Panc1 (cell line): ENCODE data around the gene CPLX1. TPM values are rescaled to one million over a fixed set of nuclear protein-coding genes. Genes with fewer than 3 reads are reported as not detected.

Experiments
- ATAC-seq: fragments of 200-7000 bp; cut with Tn5 transposase; 2 replicates; pipeline ENCODE4 v1.9.1; 2020; ENCODE audit warnings: mild to moderate bottlenecking, moderate library complexity
- BruUV-seq: library from RNA; stranded (reverse); fragments of 400-500 nt; replicated peaks from 2 replicates; lab custom pipeline; 2021; lab: Mats Ljungman, UMichigan
- CTCF ChIA-PET: fragments of 300-600 bp; sonication (Branson Sonifier 250); formaldehyde crosslinking; loops from one replicate; lab custom pipeline; 2022; ENCODE audit warnings: antibody characterized with exemption; lab: Charles Lee
- POLR2A ChIA-PET: fragments of 300-600 bp; sonication (Branson Sonifier 250); formaldehyde crosslinking; loops from one replicate; lab custom pipeline; 2022; ENCODE audit warnings: antibody characterized with exemption; lab: Charles Lee
- DNase-seq: peaks from one replicate; pipeline ENCODE4 v3.0.0-alpha.2; 2010; ENCODE audit warnings: low read depth, low spot score
- H3K27ac ChIP-seq: 2 replicates; pipeline ENCODE4 v1.5.1; 2011; ENCODE audit warnings: mild to moderate bottlenecking, low read length, inconsistent platforms
- H3K27me3 ChIP-seq: fragments of 200-500 bp; sonication (Bioruptor generic); 2 replicates; pipeline ENCODE4 v1.6.0; 2014; ENCODE audit warnings: low read length, inconsistent platforms; ENCODE audit not compliant: control insufficient read depth, insufficient read depth
- H3K36me3 ChIP-seq: fragments of 200-500 bp; sonication (Bioruptor generic); 2 replicates; pipeline ENCODE4 v1.5.1; 2014; ENCODE audit warnings: inconsistent platforms, mild to moderate bottlenecking, low read length, moderate library complexity; ENCODE audit not compliant: control insufficient read depth, insufficient read depth
- H3K4me1 ChIP-seq: 2 replicates; pipeline ENCODE4 v1.5.1; 2011; ENCODE audit warnings: inconsistent platforms, mild to moderate bottlenecking, low read length, moderate library complexity; ENCODE audit not compliant: control insufficient read depth, insufficient read depth
- H3K4me3 ChIP-seq, 2 experiments: 2 replicates each; pipeline ENCODE4 v1.5.1; 2011 to 2012; ENCODE audit warnings: low read depth in 2 of 2, low read length in 2 of 2, mild to moderate bottlenecking in 2 of 2, inconsistent platforms in 1 of 2, moderate library complexity in 1 of 2
- H3K9me3 ChIP-seq: fragments of 200-500 bp; sonication (Bioruptor generic); 2 replicates; pipeline ENCODE4 v1.5.1; 2014; ENCODE audit warnings: low read depth, mild to moderate bottlenecking, inconsistent platforms, low read length, moderate library complexity; ENCODE audit not compliant: control insufficient read depth, insufficient read depth
- POLR2AphosphoS5 ChIP-seq: IDR thresholded peaks from 2 replicates; pipeline ENCODE4 v1.6.1; 2012; ENCODE audit warnings: mild to moderate bottlenecking, low read depth, low read length, moderate library complexity
- SIN3A ChIP-seq: IDR thresholded peaks from 2 replicates; pipeline ENCODE4 v1.6.1; 2012; ENCODE audit warnings: low read depth, mild to moderate bottlenecking, low read length, moderate library complexity, borderline replicate concordance; ENCODE audit not compliant: insufficient read depth
- TCF7L2 ChIP-seq: IDR thresholded peaks from 2 replicates; pipeline ENCODE4 v1.6.1; 2011; ENCODE audit warnings: mild to moderate bottlenecking, low read depth, low read length, inconsistent platforms
- in situ Hi-C: cut with HindIII; loops from 2 replicates; pipeline ENCODE4 v1.10.0; 2016; ENCODE audit warnings: low sequenced_read_pairs, low pct_unique_long_range_greater_than_20kb
- intact Hi-C: fragments of 100-400 bp; cut with micrococcal nuclease; formaldehyde crosslinking; loops from one replicate; pipeline ENCODE4 v1.10.0; 2022; ENCODE audit not compliant: unreplicated experiment
- total RNA-seq: library from RNA; stranded (reverse); gene quantifications from one replicate; pipeline ENCODE4 v1.2.1, GENCODE V29; 2021; ENCODE audit not compliant: unreplicated experiment
- TF ChIP-seq, protein P1 (sequence below), 2 experiments: IDR thresholded peaks; 2 replicates each; pipeline ENCODE4 v1.6.1; 2011 to 2012; ENCODE audit warnings: low read depth in 2 of 2, control low read depth in 1 of 2, low read length in 1 of 2, mild to moderate bottlenecking in 1 of 2, moderate library complexity in 1 of 2; ENCODE audit not compliant: insufficient read depth in 1 of 2
- TF ChIP-seq, protein P2 (sequence below): fragments of 450-650 bp; IDR thresholded peaks from 2 replicates; pipeline ENCODE4 v1.5.1; 2017; ENCODE audit warnings: mild to moderate bottlenecking

Gene CPLX1
- total RNA-seq, 1 experiment from 2014 or later = 6.7 TPM

GRCh38 chr4:831483-831805, 5.5 kb upstream of the CPLX1 start:
- Histone ChIP-seq H3K36me3 (no peaks in the 10 kb centered on the region), H3K4me1 (peaks cover 8% of the 10 kb centered on the region; the same call in 1 of the 2 replicates), H3K4me3 (no peak overlapping the region), H3K9me3 (no peaks in the 10 kb centered on the region), H3K27ac (no peak overlapping the region), H3K27me3 (no peaks in the 10 kb centered on the region)
- ATAC-seq (no peak), DNase-seq (no peak)
- POLR2A ChIA-PET = no interaction called here
- no TSS peak for BruUV-seq
- CTCF ChIA-PET = no interaction called here
- TF ChIP-seq, protein P1, sequence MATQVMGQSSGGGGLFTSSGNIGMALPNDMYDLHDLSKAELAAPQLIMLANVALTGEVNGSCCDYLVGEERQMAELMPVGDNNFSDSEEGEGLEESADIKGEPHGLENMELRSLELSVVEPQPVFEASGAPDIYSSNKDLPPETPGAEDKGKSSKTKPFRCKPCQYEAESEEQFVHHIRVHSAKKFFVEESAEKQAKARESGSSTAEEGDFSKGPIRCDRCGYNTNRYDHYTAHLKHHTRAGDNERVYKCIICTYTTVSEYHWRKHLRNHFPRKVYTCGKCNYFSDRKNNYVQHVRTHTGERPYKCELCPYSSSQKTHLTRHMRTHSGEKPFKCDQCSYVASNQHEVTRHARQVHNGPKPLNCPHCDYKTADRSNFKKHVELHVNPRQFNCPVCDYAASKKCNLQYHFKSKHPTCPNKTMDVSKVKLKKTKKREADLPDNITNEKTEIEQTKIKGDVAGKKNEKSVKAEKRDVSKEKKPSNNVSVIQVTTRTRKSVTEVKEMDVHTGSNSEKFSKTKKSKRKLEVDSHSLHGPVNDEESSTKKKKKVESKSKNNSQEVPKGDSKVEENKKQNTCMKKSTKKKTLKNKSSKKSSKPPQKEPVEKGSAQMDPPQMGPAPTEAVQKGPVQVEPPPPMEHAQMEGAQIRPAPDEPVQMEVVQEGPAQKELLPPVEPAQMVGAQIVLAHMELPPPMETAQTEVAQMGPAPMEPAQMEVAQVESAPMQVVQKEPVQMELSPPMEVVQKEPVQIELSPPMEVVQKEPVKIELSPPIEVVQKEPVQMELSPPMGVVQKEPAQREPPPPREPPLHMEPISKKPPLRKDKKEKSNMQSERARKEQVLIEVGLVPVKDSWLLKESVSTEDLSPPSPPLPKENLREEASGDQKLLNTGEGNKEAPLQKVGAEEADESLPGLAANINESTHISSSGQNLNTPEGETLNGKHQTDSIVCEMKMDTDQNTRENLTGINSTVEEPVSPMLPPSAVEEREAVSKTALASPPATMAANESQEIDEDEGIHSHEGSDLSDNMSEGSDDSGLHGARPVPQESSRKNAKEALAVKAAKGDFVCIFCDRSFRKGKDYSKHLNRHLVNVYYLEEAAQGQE (IDR thresholded peaks at IDR 0.05; ENCODE audit: insufficient read depth in 1 of 2, low read depth in 2 of 2, low read length in 1 of 2) = no peak
- no peak for TF ChIP-seq POLR2AphosphoS5
- TF ChIP-seq, protein P2, sequence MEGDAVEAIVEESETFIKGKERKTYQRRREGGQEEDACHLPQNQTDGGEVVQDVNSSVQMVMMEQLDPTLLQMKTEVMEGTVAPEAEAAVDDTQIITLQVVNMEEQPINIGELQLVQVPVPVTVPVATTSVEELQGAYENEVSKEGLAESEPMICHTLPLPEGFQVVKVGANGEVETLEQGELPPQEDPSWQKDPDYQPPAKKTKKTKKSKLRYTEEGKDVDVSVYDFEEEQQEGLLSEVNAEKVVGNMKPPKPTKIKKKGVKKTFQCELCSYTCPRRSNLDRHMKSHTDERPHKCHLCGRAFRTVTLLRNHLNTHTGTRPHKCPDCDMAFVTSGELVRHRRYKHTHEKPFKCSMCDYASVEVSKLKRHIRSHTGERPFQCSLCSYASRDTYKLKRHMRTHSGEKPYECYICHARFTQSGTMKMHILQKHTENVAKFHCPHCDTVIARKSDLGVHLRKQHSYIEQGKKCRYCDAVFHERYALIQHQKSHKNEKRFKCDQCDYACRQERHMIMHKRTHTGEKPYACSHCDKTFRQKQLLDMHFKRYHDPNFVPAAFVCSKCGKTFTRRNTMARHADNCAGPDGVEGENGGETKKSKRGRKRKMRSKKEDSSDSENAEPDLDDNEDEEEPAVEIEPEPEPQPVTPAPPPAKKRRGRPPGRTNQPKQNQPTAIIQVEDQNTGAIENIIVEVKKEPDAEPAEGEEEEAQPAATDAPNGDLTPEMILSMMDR = no peak
- in situ Hi-C loops (no loop called here), intact Hi-C loops (no loop called here)

DNA sequence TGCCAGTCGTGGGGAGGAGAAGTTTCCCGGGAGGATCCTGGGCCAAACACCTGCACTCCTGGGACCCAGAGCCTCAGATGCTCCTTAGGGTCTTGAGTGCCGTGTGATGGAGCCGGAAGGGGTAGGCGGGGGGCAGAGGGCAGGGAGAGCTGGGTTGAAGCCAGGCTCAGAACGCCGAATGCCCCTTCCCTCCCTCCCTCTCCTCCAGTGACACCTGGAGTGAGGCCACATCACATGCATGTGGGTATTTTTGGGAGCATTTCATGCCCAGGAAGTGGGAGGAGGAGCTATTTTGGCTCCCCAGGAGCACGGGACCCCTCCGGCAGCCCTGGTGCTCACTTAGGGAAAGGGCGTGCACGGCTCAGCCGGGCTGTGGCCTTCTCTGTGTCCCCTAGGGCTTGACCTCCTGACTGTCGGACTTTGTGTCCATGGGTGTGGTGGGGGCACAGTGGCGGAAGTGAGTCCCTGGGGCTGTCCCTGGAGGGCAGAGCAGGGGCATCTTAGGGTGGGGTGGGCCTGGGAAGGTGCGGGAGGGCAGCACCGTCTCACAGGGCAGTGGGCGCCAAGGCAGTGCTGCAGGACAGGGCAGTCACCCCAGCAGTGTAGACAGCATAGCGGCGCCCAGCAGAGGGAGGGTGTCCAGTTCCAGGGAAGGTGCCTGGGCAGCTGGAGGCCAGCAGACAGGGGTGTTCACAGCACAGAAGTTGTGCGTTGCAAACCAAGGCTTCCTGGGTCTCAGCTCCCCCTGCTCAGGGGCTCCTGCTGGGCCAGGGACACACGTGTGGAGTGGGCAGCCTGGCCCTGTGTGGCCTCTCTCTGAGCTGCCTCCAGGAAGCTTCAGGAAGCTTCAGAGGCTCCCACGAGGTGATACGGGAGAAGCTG, 4.9 kb upstream of the CPLX1 start:
- intact Hi-C loops = no loop called here

More for the DNA sequence above, 4.9 kb upstream of the CPLX1 start:
- Histone ChIP-seq H3K27ac (no peak overlapping the region), H3K9me3 (no peaks in the 10 kb centered on the region), H3K27me3 (no peaks in the 10 kb centered on the region), H3K36me3 (no peaks in the 10 kb centered on the region), H3K4me3 (no peak overlapping the region), H3K4me1 (peaks cover 8% of the 10 kb centered on the region; the same call in 1 of the 2 replicates)
- DNase-seq (no peak), ATAC-seq (no peak)
- in situ Hi-C loops = no loop called here
- ChIA-PET CTCF (no interaction called here), POLR2A (no interaction called here)
- no peak for TF ChIP-seq TCF7L2
- TF ChIP-seq, protein P2 = no peak
- no peak for TF ChIP-seq POLR2AphosphoS5
- TF ChIP-seq, protein P1 (IDR thresholded peaks at IDR 0.05; ENCODE audit: insufficient read depth in 1 of 2, low read depth in 2 of 2, low read length in 1 of 2) = no peak
- TF ChIP-seq SIN3A = no peak
- BruUV-seq = no TSS peak
